T-helper 2 cell treated with Interferon-gamma antibody and Interleukin-4, amounts not matched to agents 100 ng/mL and 5 ng/mL, for 36 hours (primary cell): ENCODE results near the gene CXADR. TPM values are rescaled to one million over a fixed set of nuclear protein-coding genes. Genes with fewer than 3 reads are reported as not detected.
"Not testable (repeated sequence)": the region's sequence is repeated elsewhere in the genome, so short reads cannot be mapped to it uniquely, and the experiment has no call there.

ENCODE experiments used
- intact Hi-C: fragments of 100-400 bp; cut with micrococcal nuclease; formaldehyde crosslinking; loops from one replicate; pipeline ENCODE4 v1.15.1; 2023
- total RNA-seq: library from RNA; stranded (reverse); gene quantifications from 2 replicates; pipeline ENCODE4 v1.2.3, GENCODE V29; 2022

The CXADR gene
- total RNA-seq, 1 donor from 2014 or later = 0.50 TPM

- intact Hi-C loops = no loop called here
Observed at GRCh38 chr21:17501107-17502006, 11.5 kb upstream of the CXADR start.

GRCh38 chr21:17502985-17503384 is 9.9 kb upstream of the CXADR start:
- intact Hi-C loops = not testable (repeated sequence)

- intact Hi-C loops = no loop called here
Observed at GRCh38 chr21:17506951-17507350, 5.9 kb upstream of the CXADR start.

- intact Hi-C loops = no loop called here
Observed at GRCh38 chr21:17507591-17507990, 5.3 kb upstream of the CXADR start.

- intact Hi-C loops = loop anchor here (5.0 kb wide), 1 partner anchor 74 kb away; no protein-coding TSS in a partner anchor
Observed at GRCh38 chr21:17513214-17514123, 626 bp downstream of the CXADR start.

- intact Hi-C loops = loop anchor here (5.0 kb wide), 1 partner anchor 73 kb away; no protein-coding TSS in a partner anchor
Observed at GRCh38 chr21:17514124-17514845, 1.4 kb downstream of the CXADR start.

- intact Hi-C loops = not testable (repeated sequence)
Observed at GRCh38 chr21:17517008-17517407, 4.2 kb downstream of the CXADR start.

GRCh38 chr21:17519208-17519738 is 6.4 kb downstream of the CXADR start:
- intact Hi-C loops = no loop called here

- intact Hi-C loops = no loop called here
Observed at GRCh38 chr21:17519965-17520609, 7.2 kb downstream of the CXADR start.

GRCh38 chr21:17523007-17523451 is 10.2 kb downstream of the CXADR start:
- intact Hi-C loops = no loop called here

- intact Hi-C loops = not testable (repeated sequence)
Observed at GRCh38 chr21:17523979-17524494, 11.2 kb downstream of the CXADR start.

- intact Hi-C loops = no loop called here
Observed at GRCh38 chr21:17524635-17525034, 11.8 kb downstream of the CXADR start.

- intact Hi-C loops = no loop called here
Observed at GRCh38 chr21:17526776-17527175, 13.9 kb downstream of the CXADR start.

- intact Hi-C loops = no loop called here
Observed at GRCh38 chr21:17527240-17527639, 14.4 kb downstream of the CXADR start.

GRCh38 chr21:17527711-17528110 is 14.9 kb downstream of the CXADR start:
- intact Hi-C loops = no loop called here

- intact Hi-C loops = no loop called here
Observed at GRCh38 chr21:17529648-17530047, 16.8 kb downstream of the CXADR start.

- intact Hi-C loops = no loop called here
Observed at GRCh38 chr21:17532292-17532691, 19.4 kb downstream of the CXADR start.

- intact Hi-C loops = no loop called here
Observed at GRCh38 chr21:17536381-17536780, 23.5 kb downstream of the CXADR start.

GRCh38 chr21:17537299-17537698 is 24.5 kb downstream of the CXADR start:
- intact Hi-C loops = no loop called here

GRCh38 chr21:17538576-17538975 is 25.7 kb downstream of the CXADR start:
- intact Hi-C loops = no loop called here
